G401 (cell line): Measurements from ENCODE around the gene KHK. TPM values are rescaled to one million over a fixed set of nuclear protein-coding genes. Genes with fewer than 3 reads are reported as not detected.

Source experiments
- DNase-seq: peaks from one replicate; pipeline ENCODE4 v3.0.0-alpha.2; 2015; ENCODE audit warnings: low spot score
- in situ Hi-C: cut with HindIII; loops from 2 replicates; pipeline ENCODE4 v1.10.0; 2016; ENCODE audit warnings: low sequenced_read_pairs, mixed read lengths
- total RNA-seq: library from RNA; depleted of rRNA; stranded (reverse); fragments of >200 nt; shearing (Covaris generic); gene quantifications from 2 replicates; pipeline ENCODE4 v1.2.3, GENCODE V29; 2014; rRNA removed

Gene KHK
- total RNA-seq, 1 experiment from 2014 or later = 7.3 TPM

DNA sequence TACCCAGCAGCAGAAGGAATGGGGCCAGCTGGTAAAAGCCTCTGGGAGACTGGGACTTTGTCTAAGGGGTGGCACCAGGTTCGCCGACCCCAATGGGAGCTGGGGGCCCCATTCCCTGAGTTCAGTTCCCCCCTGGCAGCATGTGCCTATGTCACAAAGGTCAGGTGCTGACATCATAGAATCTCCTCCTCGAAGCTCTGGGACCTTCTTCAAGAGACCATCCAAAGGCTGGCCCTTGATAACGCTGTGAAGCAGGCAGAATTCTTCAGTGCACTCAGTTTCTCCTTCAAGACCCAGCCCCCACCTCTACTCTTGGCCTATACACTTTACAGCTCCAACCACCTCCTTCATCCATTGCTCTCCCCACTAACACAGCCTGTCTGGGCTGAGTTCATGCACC, 52.7 kb downstream of the KHK start, which contains the start of gene PRR30:
Gene PRR30, minus strand, starts transcription at position 101 of the 400 bp plus-strand sequence. CDS start 1,081 bp downstream, outside the sequence.
- no peak for DNase-seq
- in situ Hi-C loops = no loop called here

DNA sequence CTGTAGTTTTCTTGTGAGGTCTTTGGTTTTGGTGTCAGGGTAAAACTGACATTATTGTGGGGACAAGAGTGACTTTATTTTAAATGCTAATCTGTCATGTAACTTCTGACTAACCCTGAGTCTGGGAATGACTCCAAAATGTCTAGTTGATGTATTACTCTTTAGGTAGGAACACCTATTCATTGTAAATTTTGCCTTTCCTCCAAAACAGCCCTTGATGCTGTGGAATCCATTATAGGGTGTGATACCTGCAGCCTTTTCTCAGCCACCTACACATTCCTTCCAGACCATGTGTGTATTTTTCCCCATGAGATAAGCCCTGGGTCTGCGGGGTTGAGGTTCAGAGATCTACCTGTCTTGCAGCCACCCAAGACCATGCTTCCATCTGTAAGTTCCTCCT, 56.7 kb downstream of the KHK start:
- in situ Hi-C loops = no loop called here
- no peak for DNase-seq

- in situ Hi-C loops = no loop called here
- DNase-seq = no peak
These were observed 59.1 kb downstream of the KHK start for GRCh38 chr2:27145682-27146081.

DNA sequence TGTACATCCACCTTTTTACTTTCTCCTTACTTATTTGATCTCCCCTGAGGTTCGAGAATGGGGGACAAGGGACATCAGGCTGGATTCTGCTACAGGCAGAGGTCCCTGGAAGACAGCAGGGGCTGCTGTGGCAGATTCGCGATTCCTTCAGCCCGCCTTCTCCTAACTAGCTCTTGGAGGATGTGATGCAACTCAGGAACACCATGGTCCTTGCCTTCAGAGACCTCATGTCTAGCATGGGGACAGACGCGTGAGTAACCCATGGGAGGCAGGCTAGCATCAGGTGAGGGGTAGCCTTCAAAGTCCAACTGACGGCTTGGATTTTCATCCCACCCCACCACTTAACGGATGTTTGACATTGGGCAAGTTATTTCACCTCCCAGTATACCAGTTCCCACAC, 61.4 kb downstream of the KHK start:
- in situ Hi-C loops = no loop called here
- DNase-seq = no peak

DNA sequence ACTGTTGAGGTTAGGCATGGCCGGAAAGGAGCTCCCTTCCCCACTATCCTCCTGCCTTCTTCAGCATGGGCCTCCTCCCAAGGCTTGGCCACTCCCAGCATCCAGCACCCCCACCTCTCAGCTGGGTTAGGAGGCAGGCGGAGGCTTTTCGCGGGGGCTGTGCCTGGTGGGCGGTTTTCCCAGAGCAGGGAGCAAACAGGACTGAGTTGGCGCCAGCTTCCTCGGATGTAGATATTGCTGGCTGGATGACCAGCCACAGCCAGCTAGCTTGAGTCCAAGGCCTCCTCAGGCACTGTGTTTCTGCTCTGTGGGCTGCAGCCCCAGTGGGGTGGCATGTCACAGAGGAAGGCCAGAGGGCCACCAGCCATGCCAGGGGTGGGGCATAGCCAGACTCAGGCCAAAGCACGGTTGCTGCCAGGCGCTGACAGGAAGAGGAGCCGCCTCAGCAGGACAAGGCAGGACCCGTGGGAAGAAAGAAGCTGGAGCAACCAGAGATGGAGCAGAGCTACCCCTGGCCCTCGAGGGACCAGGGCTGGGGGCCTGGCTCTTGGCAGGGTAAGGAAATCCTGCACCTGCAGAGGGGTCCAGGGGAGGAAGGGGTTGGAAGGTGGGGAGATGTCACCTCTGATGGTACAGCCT, 62.3 kb downstream of the KHK start, which contains the start of gene TCF23:
Gene TCF23, plus strand, starts transcription at position 204 of the 639 bp plus-strand sequence. Its CDS starts 130 bp downstream, at position 334.
- no peak for DNase-seq
- in situ Hi-C loops = no loop called here

GRCh38 chr2:27149570-27150405, 63.2 kb downstream of the KHK start:
- in situ Hi-C loops = no loop called here
- no peak for DNase-seq

Other genes starting within 250 kb of the KHK start
- 4.4 and 4.8 TPM in 2 replicates for gene DPYSL5, start 238.6 kb upstream of the KHK start, total RNA-seq
- 2.3 and 4.2 TPM in 2 replicates for gene MAPRE3, start 116.1 kb upstream of the KHK start, total RNA-seq
- gene TMEM214, start 53.8 kb upstream of the KHK start, total RNA-seq = 34.7 and 37.0 TPM in 2 replicates
- 59.4 and 68.2 TPM in 2 replicates for gene AGBL5, start 35.1 kb upstream of the KHK start, total RNA-seq
- gene OST4, start 15.1 kb upstream of the KHK start, total RNA-seq = 339 and 392 TPM in 2 replicates
- 2.3 and 3.9 TPM in 2 replicates for gene EMILIN1, start 8.2 kb upstream of the KHK start, total RNA-seq
- gene CGREF1, start 32.4 kb downstream of the KHK start, total RNA-seq = 1.3 and 11.3 TPM in 2 replicates
- 0.43 TPM in 1 of 2 replicates, not detected in the other for gene ABHD1, start 37.0 kb downstream of the KHK start, total RNA-seq
- gene PREB, start 47.9 kb downstream of the KHK start, total RNA-seq = 89.5 and 92.2 TPM in 2 replicates
- gene PRR30, start 52.6 kb downstream of the KHK start, total RNA-seq = not detected in 2 replicates
- gene TCF23, start 62.2 kb downstream of the KHK start, total RNA-seq = not detected in 2 replicates
- gene ATRAID, start 125.3 kb downstream of the KHK start, total RNA-seq = 130 and 164 TPM in 2 replicates
- gene SLC5A6, start 125.5 kb downstream of the KHK start, total RNA-seq = 53.8 and 60.0 TPM in 2 replicates
- gene CAD, start 130.6 kb downstream of the KHK start, total RNA-seq = 52.3 and 69.6 TPM in 2 replicates
- 1.3 and 2.6 TPM in 2 replicates for gene SLC30A3, start 176.3 kb downstream of the KHK start, total RNA-seq
- not detected in 2 replicates for gene DNAJC5G, start 188.7 kb downstream of the KHK start, total RNA-seq
- gene TRIM54, start 195.7 kb downstream of the KHK start, total RNA-seq = not detected in 2 replicates
- not detected in 2 replicates for gene UCN, start 221.7 kb downstream of the KHK start, total RNA-seq
- gene MPV17, start 236.3 kb downstream of the KHK start, total RNA-seq = 80.5 and 99.1 TPM in 2 replicates